Activated naive CD4-positive, alpha-beta T cell (primary cell): Measurements from ENCODE around the gene TAF5.
"Not testable (repeated sequence)": the region's sequence is repeated elsewhere in the genome, so short reads cannot be mapped to it uniquely, and the experiment has no call there.

Experiments
- DNase-seq, 4 experiments: peaks; one replicate each; lab custom pipeline; 2025; lab: John Stamatoyannopoulos, UW

Gene TAF5

GRCh38 chr10:103367782-103368518 lies at the start of gene TAF5:
Gene TAF5 (plus strand): TSS chr10:103367976. CDS start chr10:103367990, 14 bp downstream.
- peak; percentile 56 to 82 (median 73) for DNase-seq

GRCh38 chr10:103327906-103328305 lies 39.9 kb upstream of the TAF5 start:
- no peak for DNase-seq

- no peak for DNase-seq
These were observed 33.7 kb upstream of the TAF5 start for GRCh38 chr10:103333934-103334520.

DNA sequence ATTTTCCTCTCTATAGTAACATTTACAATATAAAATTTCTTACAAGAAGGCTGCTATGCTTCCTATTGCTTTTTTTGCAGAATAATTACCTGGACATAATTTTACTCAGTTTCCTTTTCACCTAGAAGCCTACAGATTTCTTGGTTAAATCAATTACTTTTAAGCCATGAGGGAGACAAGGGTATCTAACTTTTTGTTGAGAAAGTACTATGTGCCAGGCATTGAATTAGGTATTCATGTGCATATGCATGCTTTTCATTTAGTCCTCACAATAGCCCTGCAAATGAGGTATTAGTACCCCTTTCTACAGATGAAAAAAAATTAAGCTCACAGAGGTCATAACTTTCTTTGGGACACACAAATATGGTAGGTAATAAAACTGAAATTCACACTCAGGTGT lies 33.2 kb upstream of the TAF5 start:
- DNase-seq: no peak

DNA sequence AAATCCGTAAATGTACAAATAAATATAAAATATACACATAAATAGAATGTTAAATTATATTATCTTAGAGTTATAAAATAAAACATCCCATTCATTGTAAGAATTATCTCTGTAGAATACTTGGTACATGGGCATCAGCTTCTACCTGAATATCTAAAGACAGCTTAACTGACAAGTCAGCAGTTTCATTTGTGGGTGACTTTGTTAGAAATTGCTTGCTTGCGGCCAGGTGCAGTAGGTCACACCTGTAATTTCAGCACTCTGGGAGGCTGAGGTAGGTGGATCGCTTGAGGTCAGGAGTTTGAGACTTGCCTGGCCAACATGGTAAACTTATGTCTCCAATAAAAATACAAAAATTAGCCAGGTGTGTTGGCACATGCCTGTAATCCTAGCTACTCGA lies 31.4 kb upstream of the TAF5 start:
- DNase-seq: no peak

GRCh38 chr10:103350175-103350516 lies 17.6 kb upstream of the TAF5 start:
- no peak for DNase-seq

- peak; percentile 24 to 56 (median 38) for DNase-seq
These were observed 17.1 kb upstream of the TAF5 start, which contains the start of gene PCGF6 for GRCh38 chr10:103350517-103351260. Gene PCGF6 (minus strand): TSS chr10:103351140. CDS start chr10:103351066, 74 bp downstream.

- no peak for DNase-seq
These were observed 14.5 kb upstream of the TAF5 start for GRCh38 chr10:103353281-103353680.

- not testable (repeated sequence) for DNase-seq
These were observed 13.2 kb upstream of the TAF5 start for GRCh38 chr10:103354567-103354966.

GRCh38 chr10:103355906-103356599 lies 11.7 kb upstream of the TAF5 start:
- DNase-seq: no peak

GRCh38 chr10:103359493-103359892 lies 8.3 kb upstream of the TAF5 start:
- not testable (repeated sequence) for DNase-seq

GRCh38 chr10:103360791-103361190 lies 7.0 kb upstream of the TAF5 start:
- not testable (repeated sequence) for DNase-seq

- no peak for DNase-seq
These were observed 396 bp upstream of the TAF5 start for GRCh38 chr10:103367379-103367781.

GRCh38 chr10:103373544-103373943 lies 5.8 kb downstream of the TAF5 start:
- no peak for DNase-seq

DNA sequence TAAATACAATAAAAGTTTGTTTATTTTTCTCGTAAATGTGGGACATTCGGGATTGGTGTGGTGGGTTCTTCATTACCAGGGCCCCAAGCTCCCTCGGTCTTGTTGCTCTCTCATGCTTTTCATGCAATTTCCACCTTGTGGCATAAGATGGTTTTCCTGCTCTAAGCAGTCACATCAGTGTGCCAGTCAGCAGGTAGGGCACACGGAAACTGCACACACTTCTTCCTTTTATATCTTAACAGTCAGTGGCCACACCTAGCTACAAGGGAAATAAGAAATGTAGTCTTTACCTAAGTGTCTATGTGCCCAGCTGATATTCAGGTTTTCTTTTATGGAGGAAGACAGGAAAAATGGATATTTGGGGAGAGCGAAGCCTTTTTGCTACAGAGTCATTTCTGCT lies 6.5 kb downstream of the TAF5 start:
- no peak for DNase-seq

- no peak for DNase-seq
These were observed 15.0 kb downstream of the TAF5 start for GRCh38 chr10:103382769-103383168.

DNA sequence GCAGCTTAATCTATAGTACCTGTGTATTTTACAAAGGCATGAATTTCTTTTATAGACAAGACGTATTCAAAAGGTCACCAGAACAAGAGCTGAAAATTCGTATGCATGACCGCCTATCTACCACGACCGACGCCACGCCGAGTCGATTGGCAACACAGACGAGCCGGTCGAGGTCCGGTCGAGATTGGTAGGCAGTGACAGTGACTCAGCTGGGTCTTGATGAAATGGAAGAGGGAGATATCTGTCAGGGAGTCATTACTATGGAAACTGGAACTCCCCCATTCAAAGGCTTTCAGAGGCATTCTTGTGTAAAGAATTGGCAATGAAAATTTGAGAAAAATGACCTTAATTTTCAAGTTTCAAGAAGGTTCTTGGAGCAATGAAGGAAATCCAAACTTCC lies 26.4 kb downstream of the TAF5 start:
- no peak for DNase-seq

DNA sequence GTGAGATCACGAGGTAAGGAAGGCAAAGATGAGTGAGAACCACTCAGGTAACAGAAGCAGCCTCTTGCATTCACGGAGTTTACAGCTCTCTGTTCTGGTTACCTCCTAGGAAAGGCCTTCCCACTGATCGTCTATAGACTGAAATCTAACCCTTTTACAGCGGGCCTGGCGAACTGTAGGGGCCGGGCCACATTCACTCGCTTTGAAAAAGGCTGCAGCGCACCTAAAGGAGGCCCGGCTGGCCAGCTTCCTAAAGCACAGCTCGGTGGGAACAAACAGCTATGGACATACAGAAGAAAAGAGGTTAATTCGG lies 27.9 kb downstream of the TAF5 start:
- DNase-seq: no peak

- peak; percentile 83 to 90 (median 88) for DNase-seq
These were observed 28.5 kb downstream of the TAF5 start, which contains the start of the genes ATP5MK and PDCD11 for GRCh38 chr10:103396067-103396788. Gene ATP5MK (minus strand): TSS chr10:103396475. CDS start chr10:103392457, 4,018 bp downstream. Gene PDCD11 (plus strand): TSS chr10:103396626. CDS start chr10:103398427, 1,801 bp downstream.

GRCh38 chr10:103396789-103397087 lies 29.0 kb downstream of the TAF5 start:
- no peak for DNase-seq

- no peak for DNase-seq
These were observed 29.5 kb downstream of the TAF5 start for GRCh38 chr10:103397191-103397825.
